H9 (cell line): ENCODE results near the gene LTK. TPM values are rescaled to one million over a fixed set of nuclear protein-coding genes. Genes with fewer than 3 reads are reported as not detected.

Source experiments
- DNase-seq: peaks from one replicate; pipeline ENCODE4 v3.0.0-alpha.2; 2017
- H2AFZ ChIP-seq: one replicate; pipeline ENCODE4 v1.6.1; 2013; ENCODE audit warnings: mild to moderate bottlenecking, low read length, control low read depth, moderate library complexity
- H2AK5ac ChIP-seq: 2 replicates; pipeline ENCODE4 v1.6.1; 2013; ENCODE audit warnings: low read length, control low read depth, mixed read lengths; ENCODE audit not compliant: insufficient read length
- H2BK120ac ChIP-seq: one replicate; pipeline ENCODE4 v1.6.1; 2013; ENCODE audit warnings: low read depth, mild to moderate bottlenecking, low read length, control low read depth, inconsistent platforms; ENCODE audit not compliant: poor library complexity, severe bottlenecking
- H2BK12ac ChIP-seq: 2 replicates; pipeline ENCODE4 v1.6.1; 2013; ENCODE audit warnings: low read length, control low read depth, mixed read lengths, low read depth; ENCODE audit not compliant: insufficient read length
- H2BK15ac ChIP-seq: 2 replicates; pipeline ENCODE4 v1.6.1; 2013; ENCODE audit warnings: low read depth, low read length, control low read depth
- H2BK20ac ChIP-seq: one replicate; pipeline ENCODE4 v1.6.1; 2013; ENCODE audit warnings: low read depth, mild to moderate bottlenecking, low read length, control low read depth, inconsistent platforms; ENCODE audit not compliant: poor library complexity, severe bottlenecking
- H2BK5ac ChIP-seq: 2 replicates; pipeline ENCODE4 v1.6.1; 2013; ENCODE audit warnings: low read length, control low read depth, mixed read lengths; ENCODE audit not compliant: insufficient read length
- H3K14ac ChIP-seq: 2 replicates; pipeline ENCODE4 v1.6.1; 2013; ENCODE audit warnings: low read length, control low read depth; ENCODE audit not compliant: insufficient read depth
- H3K18ac ChIP-seq: 2 replicates; pipeline ENCODE4 v1.6.1; 2013; ENCODE audit warnings: low read depth, mild to moderate bottlenecking, mixed read lengths, low read length, control low read depth; ENCODE audit not compliant: insufficient read length
- H3K23ac ChIP-seq: 2 replicates; pipeline ENCODE4 v1.6.1; 2013; ENCODE audit warnings: low read length, control low read depth, mixed read lengths, low read depth; ENCODE audit not compliant: insufficient read length
- H3K23me2 ChIP-seq: 2 replicates; pipeline ENCODE4 v1.6.1; 2013; ENCODE audit warnings: low read depth, mild to moderate bottlenecking, mixed read lengths, low read length, control low read depth; ENCODE audit not compliant: insufficient read length, poor library complexity, severe bottlenecking
- H3K27ac ChIP-seq: 2 replicates; pipeline ENCODE4 v1.5.1; 2013; ENCODE audit warnings: low read length, control low read depth, mixed read lengths, low read depth; ENCODE audit not compliant: insufficient read length
- H3K27me3 ChIP-seq: 2 replicates; pipeline ENCODE4 v1.6.1; 2013; ENCODE audit warnings: low read length, control low read depth, inconsistent platforms; ENCODE audit not compliant: insufficient read depth
- H3K4ac ChIP-seq: 2 replicates; pipeline ENCODE4 v1.6.1; 2013; ENCODE audit warnings: low read depth, mild to moderate bottlenecking, control low read depth, inconsistent platforms, low read length, moderate library complexity
- H3K4me1 ChIP-seq: 2 replicates; pipeline ENCODE4 v1.6.1; 2013; ENCODE audit warnings: low read length, control low read depth, inconsistent platforms; ENCODE audit not compliant: insufficient read depth
- H3K4me2 ChIP-seq: 2 replicates; pipeline ENCODE4 v1.6.1; 2013; ENCODE audit warnings: low read length, control low read depth, mixed read lengths; ENCODE audit not compliant: insufficient read length, insufficient read depth
- H3K56ac ChIP-seq: 2 replicates; pipeline ENCODE4 v1.6.1; 2013; ENCODE audit warnings: low read depth, mild to moderate bottlenecking, mixed read lengths, low read length, control low read depth; ENCODE audit not compliant: insufficient read length
- H3K79me1 ChIP-seq: 2 replicates; pipeline ENCODE4 v1.6.1; 2013; ENCODE audit warnings: low read depth, mild to moderate bottlenecking, moderate library complexity, low read length, control low read depth, inconsistent platforms; ENCODE audit not compliant: insufficient read depth, poor library complexity, severe bottlenecking
- H3K79me2 ChIP-seq: 2 replicates; pipeline ENCODE4 v1.6.1; 2013; ENCODE audit warnings: low read length, control low read depth, inconsistent platforms; ENCODE audit not compliant: insufficient read depth
- H3K9ac ChIP-seq: 2 replicates; pipeline ENCODE4 v1.6.1; 2013; ENCODE audit warnings: low read length, control low read depth, mixed read lengths; ENCODE audit not compliant: insufficient read length; ENCODE audit errors: extremely low read depth
- H3K9me3 ChIP-seq: one replicate; pipeline ENCODE4 v1.6.1; 2013; ENCODE audit warnings: low read depth, low read length, inconsistent platforms; ENCODE audit not compliant: control insufficient read depth
- H3T11ph ChIP-seq: one replicate; pipeline ENCODE4 v1.6.1; 2013; ENCODE audit warnings: mild to moderate bottlenecking, low read length, control low read depth, inconsistent platforms
- H4K20me1 ChIP-seq: one replicate; pipeline ENCODE4 v1.6.1; 2013; ENCODE audit not compliant: control insufficient read depth, insufficient read length, insufficient read depth
- H4K5ac ChIP-seq: 2 replicates; pipeline ENCODE4 v1.6.1; 2013; ENCODE audit warnings: low read depth, mild to moderate bottlenecking, mixed read lengths, low read length, control low read depth; ENCODE audit not compliant: insufficient read length
- H4K8ac ChIP-seq: replicated peaks from 2 replicates; pipeline ENCODE4 v1.6.1; 2013; ENCODE audit warnings: low read length, control low read depth, mixed read lengths, low read depth; ENCODE audit not compliant: insufficient read length
- H4K91ac ChIP-seq: 2 replicates; pipeline ENCODE4 v1.6.1; 2013; ENCODE audit warnings: low read depth, mild to moderate bottlenecking, moderate library complexity, mixed read lengths, low read length, control low read depth; ENCODE audit not compliant: insufficient read length
- H3K27ac Mint-ChIP-seq, 3 experiments: 2 replicates in 2 of 3; 3 replicates in 1 of 3; pipeline ENCODE4 v1.8.0; 2020 to 2021; ENCODE audit warnings: mixed read lengths in 3 of 3, mild to moderate bottlenecking in 1 of 3, moderate library complexity in 1 of 3
- H3K27me3 Mint-ChIP-seq: 2 replicates; pipeline ENCODE4 v1.8.0; 2021; ENCODE audit warnings: low read depth, mild to moderate bottlenecking, moderate library complexity, mixed read lengths
- H3K36me3 Mint-ChIP-seq, 3 experiments: 2 replicates in 2 of 3; 3 replicates in 1 of 3; pipeline ENCODE4 v1.8.0; 2020 to 2021; ENCODE audit warnings: low read depth in 3 of 3, mixed read lengths in 3 of 3; ENCODE audit not compliant: insufficient read depth in 1 of 3
- H3K4me1 Mint-ChIP-seq, 2 experiments: 2 replicates each; pipeline ENCODE4 v1.8.0; 2020; ENCODE audit warnings: mixed read lengths in 2 of 2
- H3K4me3 Mint-ChIP-seq, 2 experiments: 2 replicates in 1 of 2; 3 replicates in 1 of 2; pipeline ENCODE4 v1.8.0; 2020 to 2021; ENCODE audit warnings: mild to moderate bottlenecking in 2 of 2, mixed read lengths in 2 of 2, moderate library complexity in 1 of 2
- H3K9me3 Mint-ChIP-seq, 2 experiments: 2 replicates in 1 of 2; 3 replicates in 1 of 2; pipeline ENCODE4 v1.8.0; 2020; ENCODE audit warnings: mild to moderate bottlenecking in 2 of 2, mixed read lengths in 2 of 2, moderate library complexity in 1 of 2
- WGBS: extraction: QIAGEN DNeasy Blood & Tissue Kit; methylation state at CpG from one replicate; pipeline ENCODE4 v1.1.7; 2013; ENCODE audit warnings: missing lambda C conversion rate, low lambda C conversion rate, mixed read lengths; ENCODE audit not compliant: insufficient read length; ENCODE audit errors: extremely low coverage; 5-methylcytosine and 5-hydroxymethylcytosine counted together
- total RNA-seq: library from RNA; stranded (reverse); gene quantifications from 2 replicates; pipeline ENCODE4 v1.2.1, GENCODE V29; 2021
- TF ChIP-seq, protein P1 (sequence below): fragments of 200-600 bp; sonication (generic); conservative IDR thresholded peaks from 3 replicates; pipeline ENCODE4 v1.8.0; 2021; ENCODE audit warnings: antibody characterized with exemption, mild to moderate bottlenecking

Gene LTK
- total RNA-seq, 1 experiment from 2014 or later, result 0.31 TPM

DNA sequence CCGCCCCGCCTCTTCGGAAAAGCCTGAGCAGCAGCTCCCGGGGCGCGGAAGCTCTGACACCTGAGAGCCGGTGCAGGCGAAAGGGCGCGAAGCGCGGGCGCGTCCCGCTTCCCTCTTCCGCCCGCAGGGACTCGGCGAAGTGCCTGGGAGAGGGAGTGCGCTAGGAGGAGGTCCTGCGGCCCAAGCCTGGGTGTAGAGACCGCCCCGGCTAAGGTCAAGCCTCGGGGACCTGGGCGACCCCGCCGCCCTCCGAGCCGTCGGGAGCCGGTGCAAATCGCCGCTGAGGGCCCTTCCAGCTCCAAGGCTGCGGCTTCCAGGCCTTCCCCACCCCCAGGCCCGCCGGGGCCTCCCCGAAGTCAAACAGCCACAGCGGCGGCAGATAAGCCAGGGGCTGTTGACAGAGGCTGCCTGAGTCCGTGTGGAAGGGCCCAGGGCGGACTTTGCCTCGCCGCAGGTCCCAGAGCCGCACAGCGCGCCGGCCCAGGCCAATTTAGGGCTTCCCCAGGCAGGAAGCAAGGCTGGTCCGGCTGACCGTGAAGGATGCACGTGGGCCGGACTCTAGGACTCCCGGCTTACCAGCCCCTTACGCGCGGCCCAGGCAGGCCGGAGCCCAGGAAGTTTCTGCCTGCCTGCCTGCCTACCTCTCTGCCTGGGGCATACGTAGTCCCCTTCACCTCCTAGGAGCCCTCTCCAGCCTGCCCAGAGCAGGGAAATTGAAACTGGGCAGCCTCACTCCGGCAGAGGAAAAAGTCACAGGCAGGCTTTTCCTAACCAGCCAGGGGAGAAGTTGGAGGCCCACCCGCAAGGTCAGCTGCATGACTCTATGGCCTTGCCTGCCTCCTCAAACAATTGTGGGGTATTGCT lies 17.7 kb downstream of the LTK start:
- peak overlapping the region; percentile 50 for H3K4me2 ChIP-seq
- peak; percentile 71 for DNase-seq
- H3K4me1 ChIP-seq, result no peaks in the 10 kb centered on the region
- H3K23me2 ChIP-seq, result peaks cover 25% of the 10 kb centered on the region
- WGBS, result no CpG with 5 or more reads among the region's 59 CpGs
- H4K20me1 ChIP-seq, result no peaks in the 10 kb centered on the region
- H3K79me1 ChIP-seq, result no peaks in the 10 kb centered on the region
- no peak overlapping the region for H3T11ph ChIP-seq
- H4K5ac ChIP-seq, result no peak overlapping the region
- H3K18ac ChIP-seq, result no peak overlapping the region
- H2BK15ac ChIP-seq, result no peak overlapping the region
- H3K56ac ChIP-seq, result no peak overlapping the region
- no peaks in the 10 kb centered on the region for H3K9me3 ChIP-seq
- H2AK5ac ChIP-seq, result no peak overlapping the region
- no peak overlapping the region for H3K9ac ChIP-seq
- TF ChIP-seq, protein P1, sequence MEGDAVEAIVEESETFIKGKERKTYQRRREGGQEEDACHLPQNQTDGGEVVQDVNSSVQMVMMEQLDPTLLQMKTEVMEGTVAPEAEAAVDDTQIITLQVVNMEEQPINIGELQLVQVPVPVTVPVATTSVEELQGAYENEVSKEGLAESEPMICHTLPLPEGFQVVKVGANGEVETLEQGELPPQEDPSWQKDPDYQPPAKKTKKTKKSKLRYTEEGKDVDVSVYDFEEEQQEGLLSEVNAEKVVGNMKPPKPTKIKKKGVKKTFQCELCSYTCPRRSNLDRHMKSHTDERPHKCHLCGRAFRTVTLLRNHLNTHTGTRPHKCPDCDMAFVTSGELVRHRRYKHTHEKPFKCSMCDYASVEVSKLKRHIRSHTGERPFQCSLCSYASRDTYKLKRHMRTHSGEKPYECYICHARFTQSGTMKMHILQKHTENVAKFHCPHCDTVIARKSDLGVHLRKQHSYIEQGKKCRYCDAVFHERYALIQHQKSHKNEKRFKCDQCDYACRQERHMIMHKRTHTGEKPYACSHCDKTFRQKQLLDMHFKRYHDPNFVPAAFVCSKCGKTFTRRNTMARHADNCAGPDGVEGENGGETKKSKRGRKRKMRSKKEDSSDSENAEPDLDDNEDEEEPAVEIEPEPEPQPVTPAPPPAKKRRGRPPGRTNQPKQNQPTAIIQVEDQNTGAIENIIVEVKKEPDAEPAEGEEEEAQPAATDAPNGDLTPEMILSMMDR, result no peak
- H3K79me2 ChIP-seq, result no peaks in the 10 kb centered on the region
- Mint-ChIP-seq H3K27me3 (peaks cover 94% of the 10 kb centered on the region), H3K27ac (no peak overlapping the region), H3K9me3 (no peaks in the 10 kb centered on the region; a peak in 2 of 5 replicates), H3K36me3 (peaks cover 0 to under 1% (median 0%) of the 10 kb centered on the region in 3 experiments; a peak in 1 of 7 replicates), H3K4me1 (peaks cover 9 to 19% of the 10 kb centered on the region in 2 experiments), H3K4me3 (peak overlapping the region; percentile 36 to 74)
- H2BK20ac ChIP-seq, result no peak overlapping the region
- H4K8ac ChIP-seq, result no peak overlapping the region
- H3K23ac ChIP-seq, result no peak overlapping the region
- H3K27me3 ChIP-seq, result peaks cover 82% of the 10 kb centered on the region
- H2BK120ac ChIP-seq, result no peak overlapping the region
- H2BK5ac ChIP-seq, result no peak overlapping the region
- H2AFZ ChIP-seq, result no peak overlapping the region
- no peak overlapping the region for H4K91ac ChIP-seq
- H2BK12ac ChIP-seq, result no peak overlapping the region
- no peak overlapping the region; the same call in 1 of the 2 replicates for H3K14ac ChIP-seq
- H3K4ac ChIP-seq, result no peak overlapping the region
- no peak overlapping the region for H3K27ac ChIP-seq
